GM10266 (cell line): ENCODE data around the gene CDHR2.

Experiments used
- DNase-seq: peaks from one replicate; pipeline ENCODE4 v3.0.0; 2012; ENCODE audit errors: extremely low spot score
- TF ChIP-seq, protein P1 (sequence below): IDR thresholded peaks from 2 replicates; pipeline ENCODE4 v1.5.1; 2012; ENCODE audit warnings: mild to moderate bottlenecking, low read depth; ENCODE audit not compliant: control insufficient read depth, insufficient read depth; ENCODE audit errors: missing control alignments

The CDHR2 gene

DNA sequence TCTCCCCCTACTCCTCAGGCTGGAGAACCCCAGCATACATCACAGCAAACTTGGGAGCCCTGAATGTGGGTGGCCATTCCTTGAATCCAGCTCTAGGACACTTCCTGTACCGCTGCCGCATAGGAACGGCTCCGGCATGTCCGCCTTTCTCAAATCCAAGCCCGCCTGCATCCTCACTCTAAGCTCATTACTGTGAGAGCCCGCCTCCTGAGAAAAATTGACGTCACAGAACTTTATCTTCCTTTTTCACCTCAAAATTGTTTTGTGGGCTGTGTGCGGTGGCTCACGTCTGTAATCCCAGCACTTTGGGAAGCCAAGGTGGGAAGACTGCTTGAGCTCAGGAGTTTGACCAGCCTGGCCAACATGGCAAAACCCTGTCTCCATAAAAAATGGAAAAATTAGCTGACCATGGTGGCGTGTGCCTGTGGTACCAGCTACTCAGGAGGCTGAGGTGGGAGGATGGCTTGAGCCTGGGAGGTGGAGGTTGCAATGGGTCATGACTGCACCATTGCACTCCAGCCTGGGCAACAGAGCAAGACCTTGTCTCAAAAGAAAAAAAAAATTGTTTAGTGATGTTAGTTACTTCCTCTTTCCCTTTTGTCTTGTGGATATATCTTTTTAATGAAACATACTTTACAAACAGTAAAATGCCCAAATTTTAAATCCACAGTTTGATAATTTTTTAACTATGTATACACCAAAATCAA lies 34.7 kb upstream of the CDHR2 start:
- no peak for DNase-seq
- TF ChIP-seq, protein P1, sequence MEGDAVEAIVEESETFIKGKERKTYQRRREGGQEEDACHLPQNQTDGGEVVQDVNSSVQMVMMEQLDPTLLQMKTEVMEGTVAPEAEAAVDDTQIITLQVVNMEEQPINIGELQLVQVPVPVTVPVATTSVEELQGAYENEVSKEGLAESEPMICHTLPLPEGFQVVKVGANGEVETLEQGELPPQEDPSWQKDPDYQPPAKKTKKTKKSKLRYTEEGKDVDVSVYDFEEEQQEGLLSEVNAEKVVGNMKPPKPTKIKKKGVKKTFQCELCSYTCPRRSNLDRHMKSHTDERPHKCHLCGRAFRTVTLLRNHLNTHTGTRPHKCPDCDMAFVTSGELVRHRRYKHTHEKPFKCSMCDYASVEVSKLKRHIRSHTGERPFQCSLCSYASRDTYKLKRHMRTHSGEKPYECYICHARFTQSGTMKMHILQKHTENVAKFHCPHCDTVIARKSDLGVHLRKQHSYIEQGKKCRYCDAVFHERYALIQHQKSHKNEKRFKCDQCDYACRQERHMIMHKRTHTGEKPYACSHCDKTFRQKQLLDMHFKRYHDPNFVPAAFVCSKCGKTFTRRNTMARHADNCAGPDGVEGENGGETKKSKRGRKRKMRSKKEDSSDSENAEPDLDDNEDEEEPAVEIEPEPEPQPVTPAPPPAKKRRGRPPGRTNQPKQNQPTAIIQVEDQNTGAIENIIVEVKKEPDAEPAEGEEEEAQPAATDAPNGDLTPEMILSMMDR: no peak

DNA sequence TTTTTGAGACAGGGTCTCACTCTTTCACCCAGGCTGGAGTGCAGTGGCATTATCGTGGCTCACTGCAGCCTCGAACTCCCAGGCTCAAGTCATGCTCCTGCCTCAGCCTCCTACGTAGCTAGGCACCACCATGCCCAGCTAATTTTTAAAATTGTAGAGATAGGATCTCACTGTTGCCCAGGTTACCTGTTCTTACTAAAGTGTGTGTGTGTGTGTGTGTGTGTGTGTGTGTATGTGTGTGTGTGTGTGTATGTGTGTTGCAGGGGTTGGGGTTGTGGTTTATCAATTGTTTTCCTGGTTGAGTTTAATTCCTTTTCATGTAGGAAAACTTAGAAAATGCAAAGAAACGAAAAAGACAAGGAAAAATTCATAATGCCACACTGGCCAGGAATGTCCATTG lies 33.7 kb upstream of the CDHR2 start:
- no peak for DNase-seq
- TF ChIP-seq, protein P1: no peak

DNA sequence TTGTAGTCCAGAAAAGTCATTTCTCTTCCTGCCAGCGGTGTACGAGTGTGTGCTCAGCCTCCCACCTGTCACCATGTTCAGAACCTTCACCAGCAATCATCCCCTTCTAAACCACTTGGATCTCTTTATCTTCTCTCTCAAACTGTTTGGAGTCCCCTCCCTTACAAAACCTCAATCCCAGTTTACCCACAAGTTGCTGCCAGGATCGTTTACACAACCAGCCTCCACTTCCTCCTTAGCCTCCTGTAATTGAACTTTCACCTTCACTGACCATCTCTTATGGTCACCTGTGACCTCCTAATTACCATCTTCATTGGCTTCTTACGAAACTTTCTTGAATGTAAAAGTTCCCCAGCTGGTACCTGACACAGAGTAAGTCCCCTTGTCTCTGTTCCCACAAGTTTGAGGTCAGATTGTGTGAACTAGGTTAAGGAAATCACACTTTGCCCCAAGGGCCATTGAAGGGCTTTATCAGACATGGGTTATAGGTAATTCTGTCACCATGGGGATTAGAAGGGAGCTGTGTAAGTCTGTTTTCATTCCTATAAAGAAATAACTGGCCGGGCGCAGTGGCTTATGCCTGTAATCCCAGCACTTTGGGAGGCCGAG lies 32.0 kb upstream of the CDHR2 start:
- no peak for DNase-seq
- TF ChIP-seq, protein P1: no peak

DNA sequence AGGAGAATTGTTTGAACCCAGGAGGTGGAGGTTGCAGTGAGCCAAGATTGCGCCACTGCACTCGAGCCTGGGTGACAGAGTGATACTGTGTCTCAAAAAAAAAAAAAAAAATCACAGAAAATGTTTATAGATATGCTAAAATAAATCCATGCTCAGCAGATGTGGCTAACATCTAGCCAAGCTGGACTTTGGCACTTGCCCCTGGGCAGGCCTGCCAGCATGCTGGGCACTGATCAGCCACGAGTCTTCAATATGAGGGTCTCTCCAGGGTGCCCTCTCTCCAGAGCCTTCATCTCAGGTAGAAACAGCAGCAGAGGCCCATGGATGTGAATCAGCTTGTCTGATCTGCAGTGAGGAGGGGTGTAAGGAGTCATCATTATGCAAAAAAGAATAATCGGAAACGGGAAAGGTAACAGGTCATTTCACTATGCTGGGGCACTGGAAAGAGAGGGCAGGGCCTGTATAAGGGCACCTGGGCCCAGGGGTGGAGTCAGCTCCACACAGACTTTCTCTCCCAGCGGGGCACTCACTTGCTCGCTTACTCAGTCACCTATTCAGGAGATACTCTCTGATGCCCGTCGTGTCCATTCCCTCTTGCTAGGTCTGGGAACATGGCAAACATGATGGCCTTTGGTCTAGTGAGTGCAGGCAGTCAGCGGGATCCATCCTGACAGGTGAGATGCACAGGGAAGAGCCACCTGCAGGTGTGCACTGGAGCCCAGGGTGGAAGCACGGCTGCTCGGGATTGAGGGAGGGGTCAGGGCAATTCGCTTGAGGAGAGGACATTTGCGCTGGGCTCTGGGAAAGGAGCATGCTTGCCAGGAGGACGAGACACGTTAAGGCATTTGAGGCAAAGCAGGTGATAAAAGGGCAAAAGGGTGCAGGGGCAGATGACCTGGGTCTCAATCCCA lies 29.1 kb upstream of the CDHR2 start:
- TF ChIP-seq, protein P1: no peak
- no peak for DNase-seq

DNA sequence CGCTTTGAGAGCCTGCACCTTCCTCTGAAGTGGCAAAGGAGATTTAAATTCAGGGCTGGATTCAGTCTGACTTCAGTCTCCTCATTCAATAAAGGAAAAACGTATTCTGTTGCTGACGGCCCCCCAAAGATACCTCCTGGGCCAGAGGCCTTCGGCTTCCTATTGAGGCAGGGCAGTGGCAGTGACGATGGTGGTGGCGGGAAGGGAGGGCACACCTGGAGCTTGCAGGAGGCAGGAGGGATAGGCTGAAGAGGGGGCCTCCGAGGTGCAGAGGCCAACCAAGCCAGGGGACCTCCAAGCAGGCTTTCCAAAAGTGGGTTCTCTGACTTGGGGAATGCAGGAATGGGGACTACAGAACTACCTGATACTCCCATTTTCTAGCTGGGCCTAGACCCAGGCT lies 27.9 kb upstream of the CDHR2 start:
- DNase-seq: no peak
- TF ChIP-seq, protein P1: no peak

DNA sequence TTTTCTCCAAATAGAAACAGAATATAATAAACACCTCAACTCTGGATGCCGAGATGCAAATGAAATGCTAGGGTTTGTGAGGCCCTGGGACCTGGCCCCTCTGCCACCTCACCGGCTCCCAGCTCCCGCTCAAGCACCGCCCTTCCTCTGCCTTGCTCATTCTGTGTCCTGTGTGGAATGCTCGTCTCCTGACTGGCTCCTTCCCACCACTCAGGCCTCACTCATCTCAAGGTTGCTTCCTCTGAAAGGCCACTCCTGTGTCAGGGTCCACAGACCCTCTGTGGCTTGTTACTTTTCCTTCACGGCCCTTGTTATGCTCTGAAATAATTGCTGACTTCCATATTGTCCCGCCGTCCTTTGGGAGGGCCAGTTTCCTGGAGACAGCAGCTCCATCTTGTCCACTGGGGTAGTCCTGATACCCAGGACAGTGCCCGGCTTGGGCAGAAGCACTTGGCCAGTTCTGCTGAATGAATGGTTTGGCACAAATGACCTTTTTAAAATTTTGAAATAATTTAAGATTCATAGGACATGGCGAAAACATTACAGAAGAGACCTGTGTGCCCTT lies 27.4 kb upstream of the CDHR2 start:
- TF ChIP-seq, protein P1: no peak

DNA sequence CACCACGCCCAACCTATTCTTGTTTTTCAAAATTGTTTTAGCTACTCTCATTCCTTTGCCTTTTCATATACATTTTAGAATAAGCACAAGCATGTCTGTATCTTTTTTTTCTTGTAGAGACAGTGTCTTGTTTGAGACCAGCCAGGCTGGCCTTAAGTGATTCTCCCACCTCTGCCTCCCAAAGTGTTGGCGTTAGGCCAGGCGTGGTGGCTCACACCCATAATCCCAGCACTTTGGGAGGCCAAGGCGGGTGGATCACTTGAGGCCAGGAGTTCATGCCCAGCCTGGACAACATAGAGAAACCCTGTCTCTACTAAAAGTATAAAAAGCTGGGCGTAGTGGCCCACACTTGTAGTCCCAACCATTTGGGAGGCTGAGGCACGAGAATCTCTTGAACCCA lies 25.0 kb upstream of the CDHR2 start:
- TF ChIP-seq, protein P1: no peak
- DNase-seq: no peak

More for the DNA sequence above, 27.4 kb upstream of the CDHR2 start:
- DNase-seq: no peak
